ENCODE measurements around the gene NTN5.
"Not testable (repeated sequence)": the region's sequence is repeated elsewhere in the genome, so short reads cannot be mapped to it uniquely, and the experiment has no call there.

The NTN5 gene

GRCh38 chr19:48680436-48681126, 7.8 kb upstream of the NTN5 start:
- no peak for FAIRE-seq
- DNase-seq (ENCODE audit: insufficient read length, low spot score) = no peak
- TF ChIP-seq POLR2AphosphoS5 (IDR thresholded peaks at IDR 0.05; ENCODE audit: low read depth, low read length) (no peak), TAF1 (IDR thresholded peaks at IDR 0.05; ENCODE audit: low read depth, low read length) (no peak), PAX5 (IDR thresholded peaks at IDR 0.05; ENCODE audit: insufficient read depth, low read length, severe bottlenecking) (no peak), POLR2A (IDR thresholded peaks at IDR 0.05; ENCODE audit: low read depth, low read length) (no peak), SPI1 (IDR thresholded peaks at IDR 0.05; ENCODE audit: low read depth, low read length) (no peak), POU2F2 (IDR thresholded peaks at IDR 0.05; ENCODE audit: low read depth, low read length) (no peak)

GRCh38 chr19:48680006-48680405, 7.2 kb upstream of the NTN5 start:
- not testable (repeated sequence) for DNase-seq (ENCODE audit: insufficient read length, low spot score); FAIRE-seq

GRCh38 chr19:48678201-48678600, 5.4 kb upstream of the NTN5 start:
- FAIRE-seq (no peak), DNase-seq (ENCODE audit: insufficient read length, low spot score) (no peak)
- no peak for TF ChIP-seq POLR2A (IDR thresholded peaks at IDR 0.05; ENCODE audit: low read depth, low read length)
- no peak for TF ChIP-seq POLR2AphosphoS5 (IDR thresholded peaks at IDR 0.05; ENCODE audit: low read depth, low read length)
- TF ChIP-seq POU2F2 (IDR thresholded peaks at IDR 0.05; ENCODE audit: low read depth, low read length) = no peak

- DNase-seq (ENCODE audit: insufficient read length, low spot score) = no peak
- TF ChIP-seq POLR2A (IDR thresholded peaks at IDR 0.05; ENCODE audit: low read depth, low read length) (no peak), SPI1 (IDR thresholded peaks at IDR 0.05; ENCODE audit: low read depth, low read length) (no peak), POU2F2 (IDR thresholded peaks at IDR 0.05; ENCODE audit: low read depth, low read length) (no peak), TAF1 (IDR thresholded peaks at IDR 0.05; ENCODE audit: low read depth, low read length) (no peak), POLR2AphosphoS5 (IDR thresholded peaks at IDR 0.05; ENCODE audit: low read depth, low read length) (no peak), PAX5 (IDR thresholded peaks at IDR 0.05; ENCODE audit: insufficient read depth, low read length, severe bottlenecking) (no peak)
Observed at GRCh38 chr19:48676887-48677286, 4.1 kb upstream of the NTN5 start.

GRCh38 chr19:48676487-48676886, 3.7 kb upstream of the NTN5 start:
- FAIRE-seq (no peak), DNase-seq (ENCODE audit: insufficient read length, low spot score) (no peak)
- no peak for TF ChIP-seq PAX5 (IDR thresholded peaks at IDR 0.05; ENCODE audit: insufficient read depth, low read length, severe bottlenecking)
- no peak for TF ChIP-seq POLR2AphosphoS5 (IDR thresholded peaks at IDR 0.05; ENCODE audit: low read depth, low read length)
- no peak for TF ChIP-seq POLR2A (IDR thresholded peaks at IDR 0.05; ENCODE audit: low read depth, low read length)

More at GRCh38 chr19:48676887-48677286, 4.1 kb upstream of the NTN5 start:
- FAIRE-seq = no peak

- TF ChIP-seq POLR2A (IDR thresholded peaks at IDR 0.05; ENCODE audit: low read depth, low read length) (no peak), SPI1 (IDR thresholded peaks at IDR 0.05; ENCODE audit: low read depth, low read length) (no peak), TAF1 (IDR thresholded peaks at IDR 0.05; ENCODE audit: low read depth, low read length) (no peak), POU2F2 (IDR thresholded peaks at IDR 0.05; ENCODE audit: low read depth, low read length) (no peak), PAX5 (IDR thresholded peaks at IDR 0.05; ENCODE audit: insufficient read depth, low read length, severe bottlenecking) (no peak), POLR2AphosphoS5 (IDR thresholded peaks at IDR 0.05; ENCODE audit: low read depth, low read length) (no peak)
- peak; percentile 82 for FAIRE-seq
- DNase-seq (ENCODE audit: insufficient read length, low spot score) = peak; percentile 96
Observed at GRCh38 chr19:48674921-48675824, 2.4 kb upstream of the NTN5 start.

GRCh38 chr19:48674216-48674809, 1.5 kb upstream of the NTN5 start:
- TF ChIP-seq POLR2A (IDR thresholded peaks at IDR 0.05; ENCODE audit: low read depth, low read length) (no peak), TAF1 (IDR thresholded peaks at IDR 0.05; ENCODE audit: low read depth, low read length) (no peak), POLR2AphosphoS5 (IDR thresholded peaks at IDR 0.05; ENCODE audit: low read depth, low read length) (no peak), POU2F2 (IDR thresholded peaks at IDR 0.05; ENCODE audit: low read depth, low read length) (no peak), PAX5 (IDR thresholded peaks at IDR 0.05; ENCODE audit: insufficient read depth, low read length, severe bottlenecking) (no peak), SPI1 (IDR thresholded peaks at IDR 0.05; ENCODE audit: low read depth, low read length) (no peak)
- FAIRE-seq (no peak), DNase-seq (ENCODE audit: insufficient read length, low spot score) (no peak)

GRCh38 chr19:48673436-48674100, 751 bp upstream of the NTN5 start:
- TF ChIP-seq PAX5 (IDR thresholded peaks at IDR 0.05; ENCODE audit: insufficient read depth, low read length, severe bottlenecking) (no peak), TAF1 (IDR thresholded peaks at IDR 0.05; ENCODE audit: low read depth, low read length) (no peak), POU2F2 (IDR thresholded peaks at IDR 0.05; ENCODE audit: low read depth, low read length) (no peak), POLR2AphosphoS5 (IDR thresholded peaks at IDR 0.05; ENCODE audit: low read depth, low read length) (no peak), SPI1 (IDR thresholded peaks at IDR 0.05; ENCODE audit: low read depth, low read length) (no peak), POLR2A (IDR thresholded peaks at IDR 0.05; ENCODE audit: low read depth, low read length) (no peak)

GRCh38 chr19:48671446-48671995, 1.3 kb downstream of the NTN5 start:
- DNase-seq (ENCODE audit: insufficient read length, low spot score) (no peak), FAIRE-seq (no peak)
- TF ChIP-seq POLR2A (IDR thresholded peaks at IDR 0.05; ENCODE audit: low read depth, low read length) (no peak), POU2F2 (IDR thresholded peaks at IDR 0.05; ENCODE audit: low read depth, low read length) (no peak), SPI1 (IDR thresholded peaks at IDR 0.05; ENCODE audit: low read depth, low read length) (no peak), TAF1 (IDR thresholded peaks at IDR 0.05; ENCODE audit: low read depth, low read length) (no peak), PAX5 (IDR thresholded peaks at IDR 0.05; ENCODE audit: insufficient read depth, low read length, severe bottlenecking) (no peak), POLR2AphosphoS5 (IDR thresholded peaks at IDR 0.05; ENCODE audit: low read depth, low read length) (no peak)

More at GRCh38 chr19:48673436-48674100, 751 bp upstream of the NTN5 start:
- no peak for DNase-seq (ENCODE audit: insufficient read length, low spot score)
- no peak for FAIRE-seq

Data from GM12891 (cell line).